GM19455 (cell line): Measurements from ENCODE around the gene SPRR3.

Experiments
- ATAC-seq: cut with Tn5 transposase; IDR thresholded peaks from one replicate; pipeline ENCODE4 v1.9.1; 2021; ENCODE audit not compliant: unreplicated experiment

The SPRR3 gene

GRCh38 chr1:153040950-153041631 lies 39.5 kb downstream of the SPRR3 start, which contains the start of gene SPRR2D:
Gene SPRR2D, minus strand, starts transcription at chr1:153041120. Its CDS starts 774 bp downstream, at chr1:153040346.
- ATAC-seq: no peak

GRCh38 chr1:153049211-153049610 lies 47.7 kb downstream of the SPRR3 start:
- no peak for ATAC-seq
